ENCODE results near the gene GPSM3. TPM values are rescaled to one million over a fixed set of nuclear protein-coding genes. Genes with fewer than 3 reads are reported as not detected.

The GPSM3 gene
- total and polyA plus RNA-seq, 4 donors = 2.3 to 8.0 (median 6.3) TPM

DNA sequence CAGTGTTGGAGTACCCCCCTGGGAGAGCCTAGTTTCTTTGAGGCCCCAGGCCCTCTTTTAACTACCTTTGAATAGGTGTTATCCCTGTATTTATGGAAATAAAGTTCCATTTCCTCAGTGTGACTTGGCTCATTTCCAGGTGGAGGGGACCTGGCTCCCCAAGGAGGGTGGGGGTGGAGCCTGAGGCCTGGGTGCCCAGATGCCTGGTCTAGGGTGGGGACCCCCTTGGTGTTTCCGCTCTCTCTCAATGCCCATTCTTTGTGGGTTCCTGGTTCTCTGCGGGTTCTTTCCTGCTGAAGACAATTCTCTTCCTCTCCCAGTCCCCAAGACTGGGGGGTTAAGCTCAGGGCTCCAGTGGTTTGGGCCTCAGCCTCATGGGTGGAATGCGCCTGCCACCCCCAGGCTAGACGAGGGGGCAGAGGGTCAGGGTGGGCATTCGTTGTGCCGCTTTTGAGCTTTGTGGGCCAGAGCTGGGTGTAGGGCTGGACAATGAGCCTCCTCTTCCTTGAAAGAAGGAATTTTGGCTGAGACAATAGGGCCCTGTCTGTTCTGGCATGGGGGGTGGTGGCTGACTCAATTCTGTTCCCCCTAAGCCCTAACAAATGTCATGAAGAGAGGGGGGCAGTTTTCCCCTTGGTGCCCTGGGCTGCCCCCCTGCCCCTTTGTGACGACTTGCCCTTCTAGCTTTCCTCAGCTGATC is 28.7 kb downstream of the GPSM3 start:
- DNase-seq (ENCODE audit: low spot score) = no peak
- no peaks in the 10 kb centered on the region for H3K4me1 ChIP-seq (ENCODE audit: control insufficient read depth in 4 of 4, insufficient read depth in 4 of 4, low read length in 3 of 4)
- TF ChIP-seq, protein P1, sequence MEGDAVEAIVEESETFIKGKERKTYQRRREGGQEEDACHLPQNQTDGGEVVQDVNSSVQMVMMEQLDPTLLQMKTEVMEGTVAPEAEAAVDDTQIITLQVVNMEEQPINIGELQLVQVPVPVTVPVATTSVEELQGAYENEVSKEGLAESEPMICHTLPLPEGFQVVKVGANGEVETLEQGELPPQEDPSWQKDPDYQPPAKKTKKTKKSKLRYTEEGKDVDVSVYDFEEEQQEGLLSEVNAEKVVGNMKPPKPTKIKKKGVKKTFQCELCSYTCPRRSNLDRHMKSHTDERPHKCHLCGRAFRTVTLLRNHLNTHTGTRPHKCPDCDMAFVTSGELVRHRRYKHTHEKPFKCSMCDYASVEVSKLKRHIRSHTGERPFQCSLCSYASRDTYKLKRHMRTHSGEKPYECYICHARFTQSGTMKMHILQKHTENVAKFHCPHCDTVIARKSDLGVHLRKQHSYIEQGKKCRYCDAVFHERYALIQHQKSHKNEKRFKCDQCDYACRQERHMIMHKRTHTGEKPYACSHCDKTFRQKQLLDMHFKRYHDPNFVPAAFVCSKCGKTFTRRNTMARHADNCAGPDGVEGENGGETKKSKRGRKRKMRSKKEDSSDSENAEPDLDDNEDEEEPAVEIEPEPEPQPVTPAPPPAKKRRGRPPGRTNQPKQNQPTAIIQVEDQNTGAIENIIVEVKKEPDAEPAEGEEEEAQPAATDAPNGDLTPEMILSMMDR (IDR thresholded peaks at IDR 0.05; ENCODE audit: low read depth, low read length, missing input control) = no peak
- TF ChIP-seq SP1 (IDR thresholded peaks at IDR 0.05) (no peak), RAD21 (IDR thresholded peaks at IDR 0.05) (no peak), JUND (IDR thresholded peaks at IDR 0.05) (no peak), RXRA (IDR thresholded peaks at IDR 0.05) (no peak), TAF1 (conservative IDR thresholded peaks at IDR 0.05) (no peak), HNF4A (conservative IDR thresholded peaks at IDR 0.05) (no peak), EGR1 (IDR thresholded peaks at IDR 0.05; ENCODE audit: low read depth in 2 of 2) (no peak), HNF4G (IDR thresholded peaks at IDR 0.05) (no peak), GABPA (IDR thresholded peaks at IDR 0.05 in 1 of 2, conservative IDR thresholded peaks at IDR 0.05 in 1 of 2) (no peak), YY1 (IDR thresholded peaks at IDR 0.05) (no peak), FOXA2 (IDR thresholded peaks at IDR 0.05) (no peak), FOXA1 (IDR thresholded peaks at IDR 0.05) (no peak), NR2F2 (IDR thresholded peaks at IDR 0.05) (no peak)
- TF ChIP-seq, protein P2, sequence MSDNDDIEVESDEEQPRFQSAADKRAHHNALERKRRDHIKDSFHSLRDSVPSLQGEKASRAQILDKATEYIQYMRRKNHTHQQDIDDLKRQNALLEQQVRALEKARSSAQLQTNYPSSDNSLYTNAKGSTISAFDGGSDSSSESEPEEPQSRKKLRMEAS (IDR thresholded peaks at IDR 0.05) = no peak
- TF ChIP-seq, protein P3, sequence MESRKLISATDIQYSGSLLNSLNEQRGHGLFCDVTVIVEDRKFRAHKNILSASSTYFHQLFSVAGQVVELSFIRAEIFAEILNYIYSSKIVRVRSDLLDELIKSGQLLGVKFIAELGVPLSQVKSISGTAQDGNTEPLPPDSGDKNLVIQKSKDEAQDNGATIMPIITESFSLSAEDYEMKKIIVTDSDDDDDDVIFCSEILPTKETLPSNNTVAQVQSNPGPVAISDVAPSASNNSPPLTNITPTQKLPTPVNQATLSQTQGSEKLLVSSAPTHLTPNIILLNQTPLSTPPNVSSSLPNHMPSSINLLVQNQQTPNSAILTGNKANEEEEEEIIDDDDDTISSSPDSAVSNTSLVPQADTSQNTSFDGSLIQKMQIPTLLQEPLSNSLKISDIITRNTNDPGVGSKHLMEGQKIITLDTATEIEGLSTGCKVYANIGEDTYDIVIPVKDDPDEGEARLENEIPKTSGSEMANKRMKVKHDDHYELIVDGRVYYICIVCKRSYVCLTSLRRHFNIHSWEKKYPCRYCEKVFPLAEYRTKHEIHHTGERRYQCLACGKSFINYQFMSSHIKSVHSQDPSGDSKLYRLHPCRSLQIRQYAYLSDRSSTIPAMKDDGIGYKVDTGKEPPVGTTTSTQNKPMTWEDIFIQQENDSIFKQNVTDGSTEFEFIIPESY (IDR thresholded peaks at IDR 0.05) = no peak
- TF ChIP-seq, protein P4, sequence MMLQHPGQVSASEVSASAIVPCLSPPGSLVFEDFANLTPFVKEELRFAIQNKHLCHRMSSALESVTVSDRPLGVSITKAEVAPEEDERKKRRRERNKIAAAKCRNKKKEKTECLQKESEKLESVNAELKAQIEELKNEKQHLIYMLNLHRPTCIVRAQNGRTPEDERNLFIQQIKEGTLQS (IDR thresholded peaks at IDR 0.05) = no peak
- TF ChIP-seq, protein P5, sequence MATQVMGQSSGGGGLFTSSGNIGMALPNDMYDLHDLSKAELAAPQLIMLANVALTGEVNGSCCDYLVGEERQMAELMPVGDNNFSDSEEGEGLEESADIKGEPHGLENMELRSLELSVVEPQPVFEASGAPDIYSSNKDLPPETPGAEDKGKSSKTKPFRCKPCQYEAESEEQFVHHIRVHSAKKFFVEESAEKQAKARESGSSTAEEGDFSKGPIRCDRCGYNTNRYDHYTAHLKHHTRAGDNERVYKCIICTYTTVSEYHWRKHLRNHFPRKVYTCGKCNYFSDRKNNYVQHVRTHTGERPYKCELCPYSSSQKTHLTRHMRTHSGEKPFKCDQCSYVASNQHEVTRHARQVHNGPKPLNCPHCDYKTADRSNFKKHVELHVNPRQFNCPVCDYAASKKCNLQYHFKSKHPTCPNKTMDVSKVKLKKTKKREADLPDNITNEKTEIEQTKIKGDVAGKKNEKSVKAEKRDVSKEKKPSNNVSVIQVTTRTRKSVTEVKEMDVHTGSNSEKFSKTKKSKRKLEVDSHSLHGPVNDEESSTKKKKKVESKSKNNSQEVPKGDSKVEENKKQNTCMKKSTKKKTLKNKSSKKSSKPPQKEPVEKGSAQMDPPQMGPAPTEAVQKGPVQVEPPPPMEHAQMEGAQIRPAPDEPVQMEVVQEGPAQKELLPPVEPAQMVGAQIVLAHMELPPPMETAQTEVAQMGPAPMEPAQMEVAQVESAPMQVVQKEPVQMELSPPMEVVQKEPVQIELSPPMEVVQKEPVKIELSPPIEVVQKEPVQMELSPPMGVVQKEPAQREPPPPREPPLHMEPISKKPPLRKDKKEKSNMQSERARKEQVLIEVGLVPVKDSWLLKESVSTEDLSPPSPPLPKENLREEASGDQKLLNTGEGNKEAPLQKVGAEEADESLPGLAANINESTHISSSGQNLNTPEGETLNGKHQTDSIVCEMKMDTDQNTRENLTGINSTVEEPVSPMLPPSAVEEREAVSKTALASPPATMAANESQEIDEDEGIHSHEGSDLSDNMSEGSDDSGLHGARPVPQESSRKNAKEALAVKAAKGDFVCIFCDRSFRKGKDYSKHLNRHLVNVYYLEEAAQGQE (IDR thresholded peaks at IDR 0.05) = no peak
- no peaks in the 10 kb centered on the region for H3K9me3 ChIP-seq (ENCODE audit: control insufficient read depth in 4 of 4, low read length in 3 of 4)
- peaks cover 3 to 17% (median 8%) of the 10 kb centered on the region in 4 donors for H3K36me3 ChIP-seq (ENCODE audit: control insufficient read depth in 4 of 4, insufficient read depth in 3 of 4, low read depth in 1 of 4, low read length in 3 of 4)
- no peak overlapping the region for H3K9ac ChIP-seq (ENCODE audit: low read depth in 1 of 2, low read length in 2 of 2)
- no peaks in the 10 kb centered on the region for H3K27me3 ChIP-seq (ENCODE audit: control insufficient read depth in 4 of 4, insufficient read depth in 4 of 4, low read length in 3 of 4)
- H3K27ac ChIP-seq (ENCODE audit: low read depth in 1 of 2, low read length in 2 of 2) = no peak overlapping the region
- no peak overlapping the region for H3K4me3 ChIP-seq (ENCODE audit: low read depth in 1 of 3, low read length in 3 of 3)
- WGBS = 92% methylated on average over 7 of the region's 7 CpGs

Measured in liver (tissue), 9 donors.